Neural cell (in vitro differentiated cells): ENCODE measurements around the gene TLX3. TPM values are rescaled to one million over a fixed set of nuclear protein-coding genes. Genes with fewer than 3 reads are reported as not detected.

ENCODE experiments used
- H2AFZ ChIP-seq: fragments of 200-600, 300-800 bp; sonication (generic), shearing (Covaris generic); 2 replicates; pipeline ENCODE4 v1.6.0; 2014; ENCODE audit warnings: low read depth, mild to moderate bottlenecking, antibody characterized with exemption, low read length, moderate library complexity
- H3F3A ChIP-seq: fragments of 200-600 bp; shearing (Covaris generic); 2 replicates; pipeline ENCODE4 v1.6.1; 2016; ENCODE audit warnings: mild to moderate bottlenecking, moderate library complexity, mixed read lengths, antibody characterized with exemption, low read length; ENCODE audit not compliant: insufficient read depth, poor library complexity, severe bottlenecking
- H3K27ac ChIP-seq: fragments of 200-600, 300-800 bp; sonication (generic), shearing (Covaris generic); 2 replicates; pipeline ENCODE4 v1.5.1; 2014; ENCODE audit warnings: mild to moderate bottlenecking, low read length, moderate library complexity
- H3K27me3 ChIP-seq: fragments of 300-800, 200-600 bp; sonication (generic), shearing (Covaris generic); 2 replicates; pipeline ENCODE4 v1.6.0; 2014; ENCODE audit warnings: mild to moderate bottlenecking, low read depth, low read length, moderate library complexity; ENCODE audit not compliant: insufficient read depth
- H3K36me3 ChIP-seq: fragments of 300-800, 200-600 bp; sonication (generic), shearing (Covaris generic); 2 replicates; pipeline ENCODE4 v1.5.1; 2014; ENCODE audit warnings: mild to moderate bottlenecking, antibody characterized with exemption, low read length, moderate library complexity; ENCODE audit not compliant: insufficient read depth
- H3K4me2 ChIP-seq: fragments of 300-800, 200-600 bp; sonication (generic), shearing (Covaris generic); 2 replicates; pipeline ENCODE4 v1.6.0; 2014; ENCODE audit warnings: mild to moderate bottlenecking, low read length
- H3K4me3 ChIP-seq: fragments of 300-800, 200-600 bp; sonication (generic), shearing (Covaris generic); 2 replicates; pipeline ENCODE4 v1.5.1; 2014; ENCODE audit warnings: mild to moderate bottlenecking, low read length, moderate library complexity
- H3K79me2 ChIP-seq: fragments of 200-600 bp; shearing (Covaris generic); replicated peaks from 2 replicates; pipeline ENCODE4 v1.6.0; 2014; ENCODE audit warnings: mild to moderate bottlenecking, low read length, moderate library complexity; ENCODE audit not compliant: insufficient read depth
- H3K9ac ChIP-seq: fragments of 300-800, 200-600 bp; sonication (generic), shearing (Covaris generic); 2 replicates; pipeline ENCODE4 v1.6.1; 2016; ENCODE audit warnings: mild to moderate bottlenecking, low read length, mixed read lengths
- H3K9me2 ChIP-seq: fragments of 200-600 bp; shearing (Covaris generic); 2 replicates; pipeline ENCODE4 v1.6.1; 2016; ENCODE audit warnings: mild to moderate bottlenecking, low read length, mixed read lengths; ENCODE audit not compliant: insufficient read depth
- H3K9me3 ChIP-seq: fragments of 200-600, 300-800 bp; sonication (generic), shearing (Covaris generic); 2 replicates; pipeline ENCODE4 v1.6.1; 2016; ENCODE audit warnings: mild to moderate bottlenecking, mixed run types, low read length, moderate library complexity, mixed read lengths
- H4K20me1 ChIP-seq: fragments of 200-600 bp; shearing (Covaris generic); 2 replicates; pipeline ENCODE4 v1.6.1; 2016; ENCODE audit warnings: mild to moderate bottlenecking, mixed run types; ENCODE audit not compliant: insufficient read depth
- EP300 ChIP-seq: fragments of 450-650 bp; conservative IDR thresholded peaks from 2 replicates; pipeline ENCODE4 v1.6.1; 2014; ENCODE audit warnings: antibody characterized with exemption, mild to moderate bottlenecking, moderate library complexity; ENCODE audit not compliant: poor library complexity, severe bottlenecking
- EZH2 ChIP-seq: fragments of 200-600, 300-800 bp; shearing (Covaris generic), sonication (generic); IDR thresholded peaks from 2 replicates; pipeline ENCODE4 v1.6.1; 2014; ENCODE audit warnings: antibody characterized with exemption, low read length, borderline replicate concordance, mild to moderate bottlenecking; ENCODE audit not compliant: insufficient read depth, poor library complexity, severe bottlenecking
- MXI1 ChIP-seq: fragments of 450-650 bp; conservative IDR thresholded peaks from 2 replicates; pipeline ENCODE4 v1.6.1; 2014; ENCODE audit warnings: antibody characterized with exemption, mild to moderate bottlenecking; ENCODE audit not compliant: poor library complexity, severe bottlenecking
- POLR2AphosphoS5 ChIP-seq: IDR thresholded peaks from 2 replicates; pipeline ENCODE4 v1.6.1; 2012
- RAD21 ChIP-seq: fragments of 450-650 bp; conservative IDR thresholded peaks from 2 replicates; pipeline ENCODE4 v1.6.1; 2014; ENCODE audit warnings: antibody characterized with exemption, mild to moderate bottlenecking, moderate library complexity
- SMC3 ChIP-seq: fragments of 450-650 bp; conservative IDR thresholded peaks from 2 replicates; pipeline ENCODE4 v1.6.1; 2014; ENCODE audit warnings: antibody characterized with exemption, mild to moderate bottlenecking, moderate library complexity; ENCODE audit not compliant: poor library complexity
- TAF1 ChIP-seq: IDR thresholded peaks from 2 replicates; pipeline ENCODE4 v1.6.1; 2012; ENCODE audit warnings: low read depth
- polyA plus RNA-seq: library from polyadenylated mRNA; depleted of rRNA; stranded (reverse); fragments of >200 nt; gene quantifications from 2 replicates; pipeline ENCODE4 v1.2.3, GENCODE V29; 2014
- TF ChIP-seq, protein P1 (sequence below): IDR thresholded peaks from 2 replicates; pipeline ENCODE4 v1.6.1; 2012; ENCODE audit warnings: borderline replicate concordance
- TF ChIP-seq, protein P2 (sequence below): fragments of 450-650 bp; IDR thresholded peaks from 2 replicates; pipeline ENCODE4 v1.5.1; 2014; ENCODE audit warnings: antibody characterized with exemption, mild to moderate bottlenecking, moderate library complexity; ENCODE audit not compliant: poor library complexity, severe bottlenecking

The TLX3 gene
- polyA plus RNA-seq, 1 donor from 2014 or later, result not detected

DNA sequence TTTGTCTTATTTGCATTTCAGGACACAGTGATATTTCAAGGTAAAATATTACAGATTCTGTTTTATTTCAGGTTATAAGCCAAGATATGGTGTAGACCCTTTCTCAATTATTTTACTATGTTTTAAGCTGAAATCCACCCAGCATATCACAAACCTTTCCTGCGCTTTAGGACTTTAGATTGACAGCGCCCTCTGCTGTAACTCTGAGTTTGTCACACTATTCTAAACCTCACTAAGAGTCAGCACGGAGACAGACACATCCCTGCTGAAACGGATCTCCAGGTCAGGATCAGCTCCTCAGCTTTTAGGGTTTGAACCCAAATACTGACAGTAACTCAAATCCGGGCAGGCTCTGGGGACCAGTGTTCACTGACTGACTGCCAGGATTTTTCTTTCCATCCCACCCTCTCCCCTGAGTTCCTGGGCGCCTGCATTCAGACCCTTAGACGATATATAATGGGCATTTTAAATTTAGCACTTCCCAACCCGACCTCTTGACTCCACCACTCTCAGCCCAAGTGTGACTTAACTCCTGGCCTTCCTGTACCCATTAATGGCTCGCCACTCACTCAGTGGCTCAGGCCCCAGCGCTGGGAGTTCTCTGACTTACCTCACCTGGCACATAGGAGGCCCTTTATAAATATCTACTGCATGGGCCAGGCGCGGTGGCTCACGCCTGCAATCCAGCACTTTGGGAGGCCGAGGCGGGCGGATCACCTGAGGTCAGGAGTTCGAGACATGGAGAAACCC lies 33.5 kb downstream of the TLX3 start:
- TF ChIP-seq TAF1 (no peak), MXI1 (no peak), POLR2AphosphoS5 (no peak), SMC3 (peak; percentile 89), EZH2 (no peak), EP300 (no peak), RAD21 (peak; percentile 79)
- TF ChIP-seq, protein P1, sequence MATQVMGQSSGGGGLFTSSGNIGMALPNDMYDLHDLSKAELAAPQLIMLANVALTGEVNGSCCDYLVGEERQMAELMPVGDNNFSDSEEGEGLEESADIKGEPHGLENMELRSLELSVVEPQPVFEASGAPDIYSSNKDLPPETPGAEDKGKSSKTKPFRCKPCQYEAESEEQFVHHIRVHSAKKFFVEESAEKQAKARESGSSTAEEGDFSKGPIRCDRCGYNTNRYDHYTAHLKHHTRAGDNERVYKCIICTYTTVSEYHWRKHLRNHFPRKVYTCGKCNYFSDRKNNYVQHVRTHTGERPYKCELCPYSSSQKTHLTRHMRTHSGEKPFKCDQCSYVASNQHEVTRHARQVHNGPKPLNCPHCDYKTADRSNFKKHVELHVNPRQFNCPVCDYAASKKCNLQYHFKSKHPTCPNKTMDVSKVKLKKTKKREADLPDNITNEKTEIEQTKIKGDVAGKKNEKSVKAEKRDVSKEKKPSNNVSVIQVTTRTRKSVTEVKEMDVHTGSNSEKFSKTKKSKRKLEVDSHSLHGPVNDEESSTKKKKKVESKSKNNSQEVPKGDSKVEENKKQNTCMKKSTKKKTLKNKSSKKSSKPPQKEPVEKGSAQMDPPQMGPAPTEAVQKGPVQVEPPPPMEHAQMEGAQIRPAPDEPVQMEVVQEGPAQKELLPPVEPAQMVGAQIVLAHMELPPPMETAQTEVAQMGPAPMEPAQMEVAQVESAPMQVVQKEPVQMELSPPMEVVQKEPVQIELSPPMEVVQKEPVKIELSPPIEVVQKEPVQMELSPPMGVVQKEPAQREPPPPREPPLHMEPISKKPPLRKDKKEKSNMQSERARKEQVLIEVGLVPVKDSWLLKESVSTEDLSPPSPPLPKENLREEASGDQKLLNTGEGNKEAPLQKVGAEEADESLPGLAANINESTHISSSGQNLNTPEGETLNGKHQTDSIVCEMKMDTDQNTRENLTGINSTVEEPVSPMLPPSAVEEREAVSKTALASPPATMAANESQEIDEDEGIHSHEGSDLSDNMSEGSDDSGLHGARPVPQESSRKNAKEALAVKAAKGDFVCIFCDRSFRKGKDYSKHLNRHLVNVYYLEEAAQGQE, result no peak
- TF ChIP-seq, protein P2, sequence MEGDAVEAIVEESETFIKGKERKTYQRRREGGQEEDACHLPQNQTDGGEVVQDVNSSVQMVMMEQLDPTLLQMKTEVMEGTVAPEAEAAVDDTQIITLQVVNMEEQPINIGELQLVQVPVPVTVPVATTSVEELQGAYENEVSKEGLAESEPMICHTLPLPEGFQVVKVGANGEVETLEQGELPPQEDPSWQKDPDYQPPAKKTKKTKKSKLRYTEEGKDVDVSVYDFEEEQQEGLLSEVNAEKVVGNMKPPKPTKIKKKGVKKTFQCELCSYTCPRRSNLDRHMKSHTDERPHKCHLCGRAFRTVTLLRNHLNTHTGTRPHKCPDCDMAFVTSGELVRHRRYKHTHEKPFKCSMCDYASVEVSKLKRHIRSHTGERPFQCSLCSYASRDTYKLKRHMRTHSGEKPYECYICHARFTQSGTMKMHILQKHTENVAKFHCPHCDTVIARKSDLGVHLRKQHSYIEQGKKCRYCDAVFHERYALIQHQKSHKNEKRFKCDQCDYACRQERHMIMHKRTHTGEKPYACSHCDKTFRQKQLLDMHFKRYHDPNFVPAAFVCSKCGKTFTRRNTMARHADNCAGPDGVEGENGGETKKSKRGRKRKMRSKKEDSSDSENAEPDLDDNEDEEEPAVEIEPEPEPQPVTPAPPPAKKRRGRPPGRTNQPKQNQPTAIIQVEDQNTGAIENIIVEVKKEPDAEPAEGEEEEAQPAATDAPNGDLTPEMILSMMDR, result peak; percentile 80
- H2AFZ ChIP-seq, result no peak overlapping the region

DNA sequence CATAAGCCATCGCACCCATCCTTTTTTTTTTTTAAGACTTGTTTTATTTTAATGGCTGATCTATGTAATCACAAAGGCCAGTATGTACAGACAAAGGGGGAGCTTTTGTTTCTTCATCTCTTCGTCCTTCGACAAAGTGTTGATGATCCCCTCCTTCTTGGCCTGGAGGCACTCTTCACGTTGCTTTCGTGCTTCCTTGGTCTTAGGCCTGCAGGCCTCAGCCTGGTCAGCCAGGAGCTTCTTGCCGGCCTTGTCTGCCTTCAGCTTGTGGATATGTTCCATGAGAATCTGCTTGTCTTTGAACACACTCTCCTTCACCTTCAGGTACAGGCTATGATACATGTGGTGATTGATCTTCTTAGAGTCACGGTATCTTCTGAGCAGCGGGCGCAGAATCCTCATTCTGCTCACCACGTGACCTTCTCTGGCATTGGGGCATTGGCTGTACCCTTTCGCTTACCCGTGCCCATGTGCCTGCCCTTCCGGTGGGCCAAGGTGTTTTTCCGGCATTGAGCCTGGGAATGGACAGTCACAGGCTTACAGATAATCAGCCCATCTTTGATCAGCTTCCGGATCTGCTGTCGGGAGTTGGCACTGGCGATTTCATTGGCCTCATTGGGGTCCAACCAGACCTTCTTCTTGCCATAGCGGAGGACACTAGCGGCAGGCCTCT lies 36.0 kb downstream of the TLX3 start:
- no peaks in the 10 kb centered on the region for H3K9me2 ChIP-seq
- no peaks in the 10 kb centered on the region for H3K79me2 ChIP-seq
- no peaks in the 10 kb centered on the region for H3K36me3 ChIP-seq
- no peak overlapping the region for H3K27ac ChIP-seq
- no peaks in the 10 kb centered on the region for H3F3A ChIP-seq
- H4K20me1 ChIP-seq, result no peaks in the 10 kb centered on the region
- H3K27me3 ChIP-seq, result no peaks in the 10 kb centered on the region
- TF ChIP-seq MXI1 (no peak), TAF1 (no peak), SMC3 (no peak), EP300 (no peak), EZH2 (no peak), POLR2AphosphoS5 (no peak), RAD21 (no peak)
- TF ChIP-seq, protein P2, result no peak
- TF ChIP-seq, protein P1, result no peak
- no peaks in the 10 kb centered on the region for H3K9me3 ChIP-seq
- no peak overlapping the region for H2AFZ ChIP-seq
- no peak overlapping the region for H3K4me2 ChIP-seq
- no peak overlapping the region for H3K9ac ChIP-seq
- H3K4me3 ChIP-seq, result no peak overlapping the region

More for the DNA sequence above, 33.5 kb downstream of the TLX3 start:
- no peak overlapping the region for H3K4me2 ChIP-seq
- H3K9me3 ChIP-seq, result no peaks in the 10 kb centered on the region
- no peaks in the 10 kb centered on the region for H3K9me2 ChIP-seq
- H3K36me3 ChIP-seq, result no peaks in the 10 kb centered on the region
- peaks cover 5% of the 10 kb centered on the region for H3K27me3 ChIP-seq
- no peaks in the 10 kb centered on the region for H3K79me2 ChIP-seq
- H3F3A ChIP-seq, result no peaks in the 10 kb centered on the region
- no peak overlapping the region for H3K9ac ChIP-seq
- H4K20me1 ChIP-seq, result no peaks in the 10 kb centered on the region
- H3K4me3 ChIP-seq, result no peak overlapping the region
- H3K27ac ChIP-seq, result no peak overlapping the region
